ENCODE results near the gene MUS81.

GRCh38 chr11:65870307-65870658 is 10.1 kb downstream of the MUS81 start:
- TF ChIP-seq, protein P1, sequence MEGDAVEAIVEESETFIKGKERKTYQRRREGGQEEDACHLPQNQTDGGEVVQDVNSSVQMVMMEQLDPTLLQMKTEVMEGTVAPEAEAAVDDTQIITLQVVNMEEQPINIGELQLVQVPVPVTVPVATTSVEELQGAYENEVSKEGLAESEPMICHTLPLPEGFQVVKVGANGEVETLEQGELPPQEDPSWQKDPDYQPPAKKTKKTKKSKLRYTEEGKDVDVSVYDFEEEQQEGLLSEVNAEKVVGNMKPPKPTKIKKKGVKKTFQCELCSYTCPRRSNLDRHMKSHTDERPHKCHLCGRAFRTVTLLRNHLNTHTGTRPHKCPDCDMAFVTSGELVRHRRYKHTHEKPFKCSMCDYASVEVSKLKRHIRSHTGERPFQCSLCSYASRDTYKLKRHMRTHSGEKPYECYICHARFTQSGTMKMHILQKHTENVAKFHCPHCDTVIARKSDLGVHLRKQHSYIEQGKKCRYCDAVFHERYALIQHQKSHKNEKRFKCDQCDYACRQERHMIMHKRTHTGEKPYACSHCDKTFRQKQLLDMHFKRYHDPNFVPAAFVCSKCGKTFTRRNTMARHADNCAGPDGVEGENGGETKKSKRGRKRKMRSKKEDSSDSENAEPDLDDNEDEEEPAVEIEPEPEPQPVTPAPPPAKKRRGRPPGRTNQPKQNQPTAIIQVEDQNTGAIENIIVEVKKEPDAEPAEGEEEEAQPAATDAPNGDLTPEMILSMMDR (IDR thresholded peaks at IDR 0.05), result no peak
- no peak for TF ChIP-seq POLR2AphosphoS5 (IDR thresholded peaks at IDR 0.05)
- TF ChIP-seq POLR2A (IDR thresholded peaks at IDR 0.05), result no peak
